GM18951 (cell line): ENCODE data around the gene GALR1.

ENCODE experiments used
- POLR2A ChIP-seq: IDR thresholded peaks from 4 replicates; pipeline ENCODE4 v1.6.1; 2011; ENCODE audit warnings: mild to moderate bottlenecking; ENCODE audit not compliant: insufficient read length, insufficient read depth; ENCODE audit errors: extremely low read depth
- in situ Hi-C: fragments of 300-500 bp; cut with MboI; formaldehyde crosslinking; loops from one replicate; pipeline ENCODE4 v1.12.0; 2022; ENCODE audit warnings: low sequenced_read_pairs, mixed read lengths, inconsistent platforms; ENCODE audit not compliant: unreplicated experiment

GALR1 gene

GRCh38 chr18:77249569-77250500, at the start of gene GALR1:
GALR1 (plus strand) TSS chr18:77249848; CDS start chr18:77250549, 701 bp downstream.
- in situ Hi-C loops: no loop called here
- no peak for TF ChIP-seq POLR2A

- in situ Hi-C loops: no loop called here
- no peak for TF ChIP-seq POLR2A
These were observed 48.1 kb upstream of the GALR1 start for GRCh38 chr18:77201506-77201905.

GRCh38 chr18:77202329-77202728, 47.3 kb upstream of the GALR1 start:
- in situ Hi-C loops: no loop called here
- no peak for TF ChIP-seq POLR2A

- in situ Hi-C loops: no loop called here
- TF ChIP-seq POLR2A: no peak
These were observed 46.6 kb upstream of the GALR1 start for GRCh38 chr18:77203071-77203470.

- TF ChIP-seq POLR2A: no peak
- in situ Hi-C loops: no loop called here
These were observed 45.8 kb upstream of the GALR1 start for GRCh38 chr18:77203851-77204250.

- TF ChIP-seq POLR2A: no peak
- in situ Hi-C loops: no loop called here
These were observed 43.9 kb upstream of the GALR1 start for GRCh38 chr18:77205769-77206168.

- in situ Hi-C loops: no loop called here
- TF ChIP-seq POLR2A: no peak
These were observed 42.8 kb upstream of the GALR1 start for GRCh38 chr18:77206676-77207374.

- no peak for TF ChIP-seq POLR2A
- in situ Hi-C loops: no loop called here
These were observed 42.1 kb upstream of the GALR1 start for GRCh38 chr18:77207540-77207939.

- in situ Hi-C loops: no loop called here
These were observed 40.7 kb upstream of the GALR1 start for GRCh38 chr18:77208964-77209363.

GRCh38 chr18:77209587-77209986, 40.1 kb upstream of the GALR1 start:
- in situ Hi-C loops: no loop called here
- TF ChIP-seq POLR2A: no peak

More at GRCh38 chr18:77208964-77209363, 40.7 kb upstream of the GALR1 start:
- TF ChIP-seq POLR2A: no peak

GRCh38 chr18:77210249-77210648, 39.4 kb upstream of the GALR1 start:
- TF ChIP-seq POLR2A: no peak
- in situ Hi-C loops: no loop called here

GRCh38 chr18:77218642-77219041, 31.0 kb upstream of the GALR1 start:
- no peak for TF ChIP-seq POLR2A
- in situ Hi-C loops: no loop called here

- in situ Hi-C loops: no loop called here
- no peak for TF ChIP-seq POLR2A
These were observed 28.9 kb upstream of the GALR1 start for GRCh38 chr18:77220726-77221125.

- in situ Hi-C loops: no loop called here
- TF ChIP-seq POLR2A: no peak
These were observed 27.2 kb upstream of the GALR1 start for GRCh38 chr18:77222464-77222863.
